Measurements from ENCODE around the gene JPH2. TPM values are rescaled to one million over a fixed set of nuclear protein-coding genes. Genes with fewer than 3 reads are reported as not detected.
A peak's percentile ranks its signal among the peaks of the same experiment; 100 is the strongest.

JPH2 gene
- total RNA-seq, 1 experiment from 2014 or later: 15.8 TPM

GRCh38 chr20:44093249-44093582 lies 93.8 kb downstream of the JPH2 start:
- Histone ChIP-seq H2AFZ (ENCODE audit: low read length) (no peak overlapping the region), H3K9me2 (replicated peaks; ENCODE audit: low read length) (no peaks in the 10 kb centered on the region), H3K27ac (ENCODE audit: low read length) (no peak overlapping the region), H3F3A (ENCODE audit: low read length, unreplicated experiment) (no peaks in the 10 kb centered on the region), H3K79me2 (ENCODE audit: low read length) (no peaks in the 10 kb centered on the region), H3K9ac (ENCODE audit: low read length) (no peak overlapping the region), H3K4me1 (ENCODE audit: insufficient read depth, low read length) (peaks cover 5% of the 10 kb centered on the region), H3K4me3 (ENCODE audit: low read length) (no peak overlapping the region), H4K20me1 (ENCODE audit: low read length) (no peaks in the 10 kb centered on the region), H3K27me3 (ENCODE audit: low read length) (no peaks in the 10 kb centered on the region), H3K9me3 (ENCODE audit: low read length) (no peaks in the 10 kb centered on the region), H3K4me2 (ENCODE audit: low read length) (no peak overlapping the region), H3K36me3 (ENCODE audit: low read depth, low read length) (no peaks in the 10 kb centered on the region)
- no TSS peak for BruUV-seq (replicated peaks)
- ChIA-PET CTCF (no interaction called here), POLR2A (ENCODE audit: unreplicated experiment) (no interaction called here)
- no peak for TF ChIP-seq EZH2phosphoT487 (IDR thresholded peaks at IDR 0.05; ENCODE audit: borderline replicate concordance, low read length)
- TF ChIP-seq, protein P1, sequence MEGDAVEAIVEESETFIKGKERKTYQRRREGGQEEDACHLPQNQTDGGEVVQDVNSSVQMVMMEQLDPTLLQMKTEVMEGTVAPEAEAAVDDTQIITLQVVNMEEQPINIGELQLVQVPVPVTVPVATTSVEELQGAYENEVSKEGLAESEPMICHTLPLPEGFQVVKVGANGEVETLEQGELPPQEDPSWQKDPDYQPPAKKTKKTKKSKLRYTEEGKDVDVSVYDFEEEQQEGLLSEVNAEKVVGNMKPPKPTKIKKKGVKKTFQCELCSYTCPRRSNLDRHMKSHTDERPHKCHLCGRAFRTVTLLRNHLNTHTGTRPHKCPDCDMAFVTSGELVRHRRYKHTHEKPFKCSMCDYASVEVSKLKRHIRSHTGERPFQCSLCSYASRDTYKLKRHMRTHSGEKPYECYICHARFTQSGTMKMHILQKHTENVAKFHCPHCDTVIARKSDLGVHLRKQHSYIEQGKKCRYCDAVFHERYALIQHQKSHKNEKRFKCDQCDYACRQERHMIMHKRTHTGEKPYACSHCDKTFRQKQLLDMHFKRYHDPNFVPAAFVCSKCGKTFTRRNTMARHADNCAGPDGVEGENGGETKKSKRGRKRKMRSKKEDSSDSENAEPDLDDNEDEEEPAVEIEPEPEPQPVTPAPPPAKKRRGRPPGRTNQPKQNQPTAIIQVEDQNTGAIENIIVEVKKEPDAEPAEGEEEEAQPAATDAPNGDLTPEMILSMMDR (conservative IDR thresholded peaks at IDR 0.05; ENCODE audit: low read depth, low read length): 0 out of 2 replicates have a peak, but pooled peaks have one; percentile 22
- no peak for TF ChIP-seq EZH2 (IDR thresholded peaks at IDR 0.05; ENCODE audit: low read length, unreplicated experiment)
- intact Hi-C loops (cut with micrococcal nuclease): loop anchor here (1.0 to 5.0 kb wide), 2 partner anchors 37 to 646 kb away; no protein-coding TSS in a partner anchor
- DNase-seq (no peak), ATAC-seq (no peak)

GRCh38 chr20:44092551-44093248 lies 94.3 kb downstream of the JPH2 start:
- no peaks in the 10 kb centered on the region for H3K36me3 ChIP-seq (ENCODE audit: low read depth, low read length)
- ChIA-PET POLR2A (ENCODE audit: unreplicated experiment) (no interaction called here), CTCF (no interaction called here)
- no peaks in the 10 kb centered on the region for H4K20me1 ChIP-seq (ENCODE audit: low read length)
- H3K9me3 ChIP-seq (ENCODE audit: low read length): no peaks in the 10 kb centered on the region
- no peak overlapping the region for H3K9ac ChIP-seq (ENCODE audit: low read length)
- no peaks in the 10 kb centered on the region for H3K27me3 ChIP-seq (ENCODE audit: low read length)
- H3F3A ChIP-seq (ENCODE audit: low read length, unreplicated experiment): no peaks in the 10 kb centered on the region
- peak overlapping the region; percentile 12; the same call in 1 of the 2 replicates for H3K4me2 ChIP-seq (ENCODE audit: low read length)
- intact Hi-C loops (cut with micrococcal nuclease): loop anchor here (1.0 to 5.0 kb wide), 2 partner anchors 36 to 645 kb away; no protein-coding TSS in a partner anchor
- TF ChIP-seq EZH2phosphoT487 (IDR thresholded peaks at IDR 0.05; ENCODE audit: borderline replicate concordance, low read length): no peak
- TF ChIP-seq, protein P1 (conservative IDR thresholded peaks at IDR 0.05; ENCODE audit: low read depth, low read length): peak; percentile 89
- no TSS peak for BruUV-seq (replicated peaks)
- no peak overlapping the region for H3K4me3 ChIP-seq (ENCODE audit: low read length)
- peak overlapping the region; percentile 57 for H2AFZ ChIP-seq (ENCODE audit: low read length)
- H3K4me1 ChIP-seq (ENCODE audit: insufficient read depth, low read length): peaks cover 5% of the 10 kb centered on the region
- no peak overlapping the region for H3K27ac ChIP-seq (ENCODE audit: low read length)
- DNase-seq (peak; percentile 82), ATAC-seq (peak; percentile 75)
- H3K9me2 ChIP-seq (replicated peaks; ENCODE audit: low read length): no peaks in the 10 kb centered on the region
- no peaks in the 10 kb centered on the region for H3K79me2 ChIP-seq (ENCODE audit: low read length)

DNA sequence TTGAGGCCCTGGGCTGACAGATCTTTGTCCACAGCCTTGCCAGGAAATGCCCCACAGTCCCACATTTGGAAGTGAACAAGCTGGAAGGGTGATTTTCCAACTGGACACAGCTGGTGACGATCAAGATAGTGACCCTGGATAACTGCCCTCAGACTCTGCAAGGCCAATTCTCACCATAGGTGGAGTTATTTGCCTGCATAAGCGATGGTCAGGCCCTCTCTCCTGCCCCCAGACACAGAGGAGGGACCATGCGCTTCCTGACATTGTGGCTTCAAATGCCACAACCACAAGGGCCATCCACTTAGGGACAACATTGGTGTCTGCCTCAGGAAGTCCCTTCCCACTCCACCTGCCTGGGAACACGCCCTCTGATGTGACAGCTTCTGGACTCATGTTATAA lies 96.0 kb downstream of the JPH2 start:
- DNase-seq (no peak), ATAC-seq (no peak)
- Histone ChIP-seq H3K4me1 (ENCODE audit: insufficient read depth, low read length) (peaks cover 5% of the 10 kb centered on the region), H3K9ac (ENCODE audit: low read length) (no peak overlapping the region), H3K27me3 (ENCODE audit: low read length) (no peaks in the 10 kb centered on the region), H3K79me2 (ENCODE audit: low read length) (no peaks in the 10 kb centered on the region), H3K9me3 (ENCODE audit: low read length) (no peaks in the 10 kb centered on the region), H2AFZ (ENCODE audit: low read length) (no peak overlapping the region), H3K27ac (ENCODE audit: low read length) (no peak overlapping the region), H3F3A (ENCODE audit: low read length, unreplicated experiment) (no peaks in the 10 kb centered on the region), H4K20me1 (ENCODE audit: low read length) (no peaks in the 10 kb centered on the region), H3K4me3 (ENCODE audit: low read length) (no peak overlapping the region), H3K4me2 (ENCODE audit: low read length) (no peak overlapping the region), H3K36me3 (ENCODE audit: low read depth, low read length) (no peaks in the 10 kb centered on the region), H3K9me2 (replicated peaks; ENCODE audit: low read length) (no peaks in the 10 kb centered on the region)
- CTCF ChIA-PET: interaction anchor here (1.2 kb wide), 1 partner anchor 11 kb away, joined by 5 read pairs; no protein-coding TSS in a partner anchor
- intact Hi-C loops (cut with micrococcal nuclease): loop anchor here (5.0 kb wide), 1 partner anchor 644 kb away; no protein-coding TSS in a partner anchor
- POLR2A ChIA-PET (ENCODE audit: unreplicated experiment): no interaction called here
- no TSS peak for BruUV-seq (replicated peaks)
- no peak for TF ChIP-seq EZH2phosphoT487 (IDR thresholded peaks at IDR 0.05; ENCODE audit: borderline replicate concordance, low read length)
- TF ChIP-seq, protein P1 (conservative IDR thresholded peaks at IDR 0.05; ENCODE audit: low read depth, low read length): no peak
- TF ChIP-seq EZH2 (IDR thresholded peaks at IDR 0.05; ENCODE audit: low read length, unreplicated experiment): no peak

Measured in PC-3 (cell line).